ENCODE measurements around the gene TMED6.

TMED6 gene

DNA sequence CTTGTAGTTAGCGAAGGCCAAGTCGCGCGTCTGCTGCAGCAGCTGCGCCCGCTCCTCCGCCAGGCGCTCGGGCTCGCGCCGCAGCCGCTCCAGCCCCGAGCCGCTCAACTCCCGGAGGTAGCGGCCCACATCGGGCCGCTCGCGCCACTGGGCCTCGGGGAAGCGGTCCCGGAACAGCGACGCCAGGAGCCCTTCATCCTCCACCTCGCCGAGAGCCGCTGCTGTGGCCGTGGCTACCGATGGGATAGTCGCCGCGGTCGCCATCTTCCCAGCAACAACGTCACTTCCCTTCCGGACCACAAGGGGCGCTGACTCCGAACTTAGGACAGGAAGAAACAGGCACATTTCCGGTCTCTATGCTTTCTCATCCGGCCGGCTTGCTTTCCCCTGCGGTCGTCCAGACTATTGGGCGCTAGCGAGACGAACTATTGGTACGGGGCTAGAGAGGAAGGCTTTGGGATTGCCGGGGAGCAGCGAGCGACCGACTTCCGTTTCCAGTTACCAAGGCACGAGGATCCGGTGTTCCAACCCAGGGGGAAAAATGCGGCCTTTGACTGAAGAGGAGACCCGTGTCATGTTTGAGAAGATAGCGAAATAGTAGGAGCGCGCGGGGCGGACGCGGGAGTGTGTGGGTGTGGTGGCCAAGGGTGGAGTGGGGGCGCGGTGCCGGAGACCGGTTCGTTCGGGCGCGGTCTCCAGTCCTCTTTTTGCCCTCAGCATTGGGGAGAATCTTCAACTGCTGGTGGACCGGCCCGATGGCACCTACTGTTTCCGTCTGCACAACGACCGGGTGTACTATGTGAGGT is 12.1 kb downstream of the TMED6 start, which contains the start of the genes COG8 and NIP7:
TSS of gene COG8 (minus strand) at position 276 of the 806 bp plus-strand sequence. CDS start at position 264, 12 bp downstream.
TSS of gene NIP7 (plus strand) at position 484 of the 806 bp plus-strand sequence. CDS start at position 542, 58 bp downstream.
- TF ChIP-seq, protein P1, sequence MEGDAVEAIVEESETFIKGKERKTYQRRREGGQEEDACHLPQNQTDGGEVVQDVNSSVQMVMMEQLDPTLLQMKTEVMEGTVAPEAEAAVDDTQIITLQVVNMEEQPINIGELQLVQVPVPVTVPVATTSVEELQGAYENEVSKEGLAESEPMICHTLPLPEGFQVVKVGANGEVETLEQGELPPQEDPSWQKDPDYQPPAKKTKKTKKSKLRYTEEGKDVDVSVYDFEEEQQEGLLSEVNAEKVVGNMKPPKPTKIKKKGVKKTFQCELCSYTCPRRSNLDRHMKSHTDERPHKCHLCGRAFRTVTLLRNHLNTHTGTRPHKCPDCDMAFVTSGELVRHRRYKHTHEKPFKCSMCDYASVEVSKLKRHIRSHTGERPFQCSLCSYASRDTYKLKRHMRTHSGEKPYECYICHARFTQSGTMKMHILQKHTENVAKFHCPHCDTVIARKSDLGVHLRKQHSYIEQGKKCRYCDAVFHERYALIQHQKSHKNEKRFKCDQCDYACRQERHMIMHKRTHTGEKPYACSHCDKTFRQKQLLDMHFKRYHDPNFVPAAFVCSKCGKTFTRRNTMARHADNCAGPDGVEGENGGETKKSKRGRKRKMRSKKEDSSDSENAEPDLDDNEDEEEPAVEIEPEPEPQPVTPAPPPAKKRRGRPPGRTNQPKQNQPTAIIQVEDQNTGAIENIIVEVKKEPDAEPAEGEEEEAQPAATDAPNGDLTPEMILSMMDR (IDR thresholded peaks at IDR 0.05): peak; percentile 84
- TF ChIP-seq ZFX (IDR thresholded peaks at IDR 0.05; ENCODE audit: borderline replicate concordance): no peak
- peak within 1 kb of the TSS; percentile 88 for H3K27ac ChIP-seq

DNA sequence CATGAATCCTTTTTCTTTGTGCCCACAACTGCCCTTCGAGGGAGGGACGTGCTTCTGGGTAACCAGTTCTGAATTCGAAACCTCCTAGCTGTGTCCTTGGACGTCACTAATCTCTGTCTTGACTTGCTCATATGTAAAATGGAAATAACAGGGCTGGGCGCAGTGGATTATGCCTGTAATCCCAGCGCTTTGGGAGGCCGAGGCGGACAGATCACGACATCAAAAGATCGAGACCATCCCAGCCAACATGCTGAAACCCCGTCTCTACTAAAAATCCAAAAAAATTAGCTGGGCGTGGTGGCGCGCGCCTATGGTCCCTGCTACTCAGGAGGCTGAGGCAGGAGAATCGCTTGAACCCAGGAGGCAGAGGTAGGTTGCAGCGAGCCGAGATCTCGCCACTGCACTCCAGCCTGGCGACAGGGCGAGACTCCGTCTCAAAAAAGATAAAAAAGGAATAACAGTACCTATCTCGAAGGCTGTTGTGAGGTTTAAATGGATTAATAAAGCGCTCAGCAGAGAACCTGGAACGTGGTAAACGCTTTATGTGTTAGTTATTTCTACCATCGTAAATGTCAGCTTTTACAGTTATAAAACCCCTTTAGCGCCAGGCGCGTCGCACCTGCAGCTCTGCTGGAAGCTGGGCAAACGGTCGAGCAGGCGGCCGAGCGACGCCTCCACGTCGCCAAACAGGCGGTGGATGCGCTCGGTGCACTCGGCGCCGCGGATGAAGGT is 12.9 kb downstream of the TMED6 start:
- peak overlapping the region; percentile 88 for H3K27ac ChIP-seq
- TF ChIP-seq, protein P1 (IDR thresholded peaks at IDR 0.05): no peak
- no peak for TF ChIP-seq ZFX (IDR thresholded peaks at IDR 0.05; ENCODE audit: borderline replicate concordance)

DNA sequence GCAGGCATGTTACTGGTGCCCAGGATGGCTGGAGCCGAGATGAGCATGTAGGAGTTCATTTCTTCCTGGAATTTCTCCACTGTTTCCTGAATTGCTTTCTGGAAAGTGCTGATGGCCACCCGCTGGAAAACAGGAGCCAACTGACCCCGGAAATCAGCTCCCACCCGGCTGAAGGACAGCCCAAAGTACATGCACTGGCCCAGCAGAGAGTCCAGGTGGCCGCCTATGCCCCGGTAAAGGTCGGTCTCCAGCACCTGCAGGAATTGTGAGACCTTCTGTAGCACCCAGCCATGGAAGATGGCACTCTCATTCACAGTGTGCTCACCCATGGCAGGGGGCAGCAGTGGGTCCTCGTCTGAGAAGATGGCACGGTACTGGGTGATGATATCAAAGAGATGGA is 16.9 kb downstream of the TMED6 start:
- no peak overlapping the region for H3K27ac ChIP-seq
- TF ChIP-seq, protein P1 (IDR thresholded peaks at IDR 0.05): no peak

DNA sequence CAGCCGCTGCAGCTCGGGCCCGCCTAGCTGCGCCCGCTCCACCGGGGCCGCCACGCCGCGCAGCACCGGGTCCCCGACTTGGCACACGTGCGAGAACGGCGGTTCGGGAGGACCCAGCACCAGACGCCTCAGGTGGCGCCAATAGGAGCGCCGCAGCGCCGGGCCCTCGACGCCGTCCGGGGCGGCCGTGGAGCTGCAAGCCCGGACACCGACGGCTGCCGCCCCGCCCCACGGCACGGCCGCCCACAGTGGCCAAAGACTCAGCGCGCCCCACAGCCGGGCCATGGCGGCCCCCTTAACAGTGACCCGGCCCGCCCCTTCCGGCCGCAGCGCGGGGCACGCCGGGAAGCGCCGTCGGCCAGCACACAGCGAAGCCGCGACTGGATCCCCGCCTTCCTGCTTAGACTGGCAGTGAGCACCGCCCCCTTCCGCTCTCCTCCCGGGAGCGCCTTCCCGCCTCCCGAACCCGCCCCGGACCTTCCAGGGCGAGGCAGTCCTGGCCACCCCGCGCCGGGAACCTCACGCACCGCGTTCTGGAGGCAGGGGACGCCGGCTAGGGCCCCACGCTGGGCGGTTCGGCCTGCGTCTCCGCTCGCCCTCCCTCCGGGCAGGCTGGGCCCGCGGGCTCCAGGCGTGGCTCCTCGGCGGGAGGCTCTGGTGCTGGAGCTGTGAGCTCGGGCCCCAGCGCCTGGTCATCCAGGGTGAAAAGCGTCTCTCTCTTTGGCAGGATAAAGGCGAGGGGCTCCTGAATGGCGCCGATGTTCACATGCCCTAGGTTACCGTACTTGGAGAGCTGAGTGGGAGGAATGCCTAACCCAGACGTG is 21.1 kb downstream of the TMED6 start, which contains the start of gene PDF:
TSS of gene PDF (minus strand) at position 303 of the 824 bp plus-strand sequence. CDS start at position 285, 18 bp downstream.
- H3K27ac ChIP-seq: peak within 1 kb of the TSS; percentile 92
- no peak for TF ChIP-seq ZFX (IDR thresholded peaks at IDR 0.05; ENCODE audit: borderline replicate concordance)
- TF ChIP-seq, protein P1 (IDR thresholded peaks at IDR 0.05): no peak

DNA sequence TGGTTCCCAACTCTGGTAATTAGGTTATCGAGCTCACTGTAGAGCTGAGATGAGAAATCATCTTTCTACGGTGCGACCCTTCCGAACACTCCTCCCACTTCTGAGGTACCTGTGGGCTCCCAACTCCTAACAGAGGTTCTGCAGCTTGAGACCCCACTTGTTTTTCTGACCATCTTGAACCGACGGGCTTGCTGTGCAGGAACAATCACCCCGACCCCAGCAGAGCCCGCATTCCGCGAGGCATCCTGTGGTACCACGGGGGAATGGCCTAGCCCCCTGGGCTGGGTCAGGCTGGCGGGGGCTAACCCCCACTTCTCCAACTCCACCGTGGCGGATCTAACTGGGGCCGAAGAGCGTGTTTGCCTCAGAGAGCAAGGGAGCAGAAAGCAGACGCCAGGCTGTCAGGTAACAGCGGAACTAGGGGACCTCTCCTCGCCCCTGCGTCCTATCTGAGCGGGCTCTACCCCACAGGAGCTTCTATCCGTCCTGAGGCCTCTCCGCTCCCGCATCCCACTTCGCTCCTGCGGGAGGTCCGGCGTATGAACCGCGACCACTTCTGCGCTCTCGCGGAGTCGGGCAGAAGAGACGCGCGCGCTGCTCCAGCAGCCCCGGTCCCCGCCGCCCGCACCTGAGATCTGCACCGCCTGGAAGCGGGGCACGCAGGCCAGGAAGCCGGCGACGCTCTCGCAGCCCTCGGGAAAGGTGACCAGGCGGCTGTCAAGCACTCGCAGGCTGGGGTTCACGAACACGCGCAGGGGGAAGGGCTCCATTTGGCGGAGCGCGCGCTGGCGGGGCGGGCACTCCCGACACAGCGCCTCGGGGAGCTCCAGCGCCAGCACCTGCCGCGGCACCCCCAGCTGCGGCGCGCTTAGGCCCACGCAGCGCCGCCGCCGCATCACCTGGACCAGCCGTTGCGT is 22.0 kb downstream of the TMED6 start:
- H3K27ac ChIP-seq: peak overlapping the region; percentile 92
- TF ChIP-seq ZFX (IDR thresholded peaks at IDR 0.05; ENCODE audit: borderline replicate concordance): no peak
- TF ChIP-seq, protein P1 (IDR thresholded peaks at IDR 0.05): no peak

DNA sequence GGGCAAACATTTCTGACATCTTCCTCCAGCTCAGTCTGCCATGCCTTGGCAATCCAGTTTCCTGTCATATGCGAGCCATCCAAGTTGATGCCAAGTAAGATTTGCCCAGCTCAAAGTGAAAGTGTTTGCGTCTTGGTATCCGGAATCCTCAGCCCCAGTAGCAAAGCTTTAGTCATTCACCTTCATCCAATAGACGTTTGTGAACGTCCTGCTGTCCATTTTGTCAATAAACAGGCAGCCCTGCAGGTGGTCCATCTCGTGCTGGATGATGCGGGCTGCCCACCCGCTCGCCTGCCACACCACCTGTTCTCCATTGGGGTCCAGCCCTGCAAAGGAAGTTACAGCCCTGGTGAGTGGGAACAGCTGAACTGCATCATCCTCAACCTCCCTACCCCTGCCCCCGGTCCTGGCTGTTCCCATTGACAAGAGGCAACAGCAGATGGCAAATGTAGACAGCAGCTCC is 22.7 kb downstream of the TMED6 start:
- TF ChIP-seq ZFX (IDR thresholded peaks at IDR 0.05; ENCODE audit: borderline replicate concordance): no peak
- TF ChIP-seq, protein P1 (IDR thresholded peaks at IDR 0.05): no peak
- peak overlapping the region; percentile 92 for H3K27ac ChIP-seq

All from 22Rv1 (cell line).